Fibroblast of skin of right biceps (primary cell): ENCODE results near the gene PELO.
"Not testable (repeated sequence)": the region's sequence is repeated elsewhere in the genome, so short reads cannot be mapped to it uniquely, and the experiment has no call there.

ENCODE experiments used
- DNase-seq: peaks from one replicate; pipeline ENCODE4 v3.0.0-alpha.2; 2013

Gene PELO

GRCh38 chr5:52802272-52802973 is 14.7 kb downstream of the PELO start:
- no peak for DNase-seq

DNA sequence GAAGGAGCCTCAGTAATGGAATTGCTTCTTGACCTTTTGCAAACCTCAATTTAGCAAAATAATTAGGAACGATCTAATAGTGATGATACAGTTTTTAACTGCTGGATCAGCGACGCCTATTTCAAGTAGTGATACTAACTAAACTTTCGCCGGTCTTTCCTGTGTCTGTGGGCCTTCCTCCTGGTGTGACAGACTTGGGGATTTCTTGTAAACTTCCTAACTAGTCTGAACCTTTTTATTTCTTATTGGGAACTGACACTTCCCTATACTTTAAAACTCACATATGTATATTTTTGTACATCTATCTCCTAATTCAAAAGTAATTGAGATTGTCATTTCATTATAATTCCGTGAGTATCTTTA is 15.2 kb downstream of the PELO start:
- DNase-seq, result no peak

DNA sequence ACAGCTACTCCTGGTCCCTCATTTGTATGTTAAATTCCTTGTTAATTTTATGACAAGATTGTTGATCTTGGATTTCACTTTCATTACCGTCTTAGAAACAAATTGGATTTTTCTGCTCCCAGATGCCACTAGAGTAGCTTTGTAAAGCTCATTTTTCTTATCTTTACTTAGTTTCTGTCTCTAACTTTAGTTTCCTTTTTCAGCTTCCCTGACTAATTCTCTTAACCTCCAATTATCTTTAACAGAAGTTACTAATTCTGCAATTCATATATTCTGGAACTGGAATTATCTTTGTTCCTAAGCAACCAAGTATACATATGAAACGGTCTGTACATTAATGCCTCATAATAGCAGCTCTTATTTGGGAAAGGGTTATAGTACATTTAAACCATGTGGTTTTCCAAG is 16.7 kb downstream of the PELO start:
- DNase-seq, result no peak

DNA sequence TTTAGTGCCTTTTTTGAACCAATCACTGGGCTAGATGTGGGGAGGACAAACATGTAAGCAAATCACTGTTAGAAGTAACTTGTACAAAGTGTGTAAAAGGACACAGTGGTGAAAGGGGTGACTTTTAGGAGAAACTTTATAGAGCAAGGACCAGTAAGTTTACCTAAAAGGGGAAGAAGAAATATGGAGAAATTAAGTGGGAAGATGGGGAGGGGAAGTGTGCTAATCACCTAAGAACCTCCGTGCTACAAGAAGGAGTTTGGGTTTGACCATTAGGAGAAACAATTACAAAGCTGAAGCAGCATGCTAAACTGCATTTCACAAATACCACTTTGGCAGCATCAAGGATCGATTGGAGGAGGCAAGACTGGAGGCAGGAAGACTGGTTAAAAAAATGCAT is 17.3 kb downstream of the PELO start:
- no peak for DNase-seq

DNA sequence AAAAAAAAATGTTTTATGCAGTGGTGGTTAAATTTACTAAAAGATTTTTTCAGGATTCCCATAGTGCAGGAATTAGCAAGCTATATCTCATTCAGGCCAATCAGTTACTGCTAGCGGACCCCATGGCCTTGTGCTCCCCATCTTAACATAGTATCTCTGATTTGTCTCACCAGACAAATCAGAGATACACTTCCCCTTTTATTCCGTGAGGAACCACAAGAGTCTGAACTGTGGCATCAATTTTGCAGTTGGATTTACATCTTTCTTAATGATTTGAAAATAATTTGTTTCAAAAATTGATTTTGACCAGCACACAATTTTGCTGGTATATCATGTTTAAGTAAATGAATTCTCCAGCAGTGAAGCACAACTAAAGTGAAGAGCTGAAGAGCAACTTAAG is 17.9 kb downstream of the PELO start:
- no peak for DNase-seq

DNA sequence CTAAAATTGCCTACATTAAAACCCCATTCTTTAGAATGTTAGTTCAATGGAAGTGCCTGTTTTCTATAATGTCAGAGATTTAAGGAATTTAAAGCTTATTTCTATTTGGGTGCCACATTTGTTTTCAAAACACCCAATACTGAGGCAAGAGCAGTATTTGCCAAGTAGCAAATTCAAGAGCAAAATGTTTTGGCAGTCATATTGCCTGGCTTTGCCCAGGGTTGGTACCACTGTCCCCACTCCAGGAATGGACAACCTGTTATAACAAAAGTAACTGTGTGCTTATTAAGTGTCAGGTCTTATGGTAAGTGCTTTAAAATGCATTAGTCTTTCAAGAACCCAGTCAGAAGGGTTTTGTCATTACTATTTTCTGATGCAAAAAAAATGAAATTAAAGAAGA is 19.3 kb downstream of the PELO start:
- DNase-seq, result no peak

GRCh38 chr5:52807723-52808122 is 20.0 kb downstream of the PELO start:
- no peak for DNase-seq

DNA sequence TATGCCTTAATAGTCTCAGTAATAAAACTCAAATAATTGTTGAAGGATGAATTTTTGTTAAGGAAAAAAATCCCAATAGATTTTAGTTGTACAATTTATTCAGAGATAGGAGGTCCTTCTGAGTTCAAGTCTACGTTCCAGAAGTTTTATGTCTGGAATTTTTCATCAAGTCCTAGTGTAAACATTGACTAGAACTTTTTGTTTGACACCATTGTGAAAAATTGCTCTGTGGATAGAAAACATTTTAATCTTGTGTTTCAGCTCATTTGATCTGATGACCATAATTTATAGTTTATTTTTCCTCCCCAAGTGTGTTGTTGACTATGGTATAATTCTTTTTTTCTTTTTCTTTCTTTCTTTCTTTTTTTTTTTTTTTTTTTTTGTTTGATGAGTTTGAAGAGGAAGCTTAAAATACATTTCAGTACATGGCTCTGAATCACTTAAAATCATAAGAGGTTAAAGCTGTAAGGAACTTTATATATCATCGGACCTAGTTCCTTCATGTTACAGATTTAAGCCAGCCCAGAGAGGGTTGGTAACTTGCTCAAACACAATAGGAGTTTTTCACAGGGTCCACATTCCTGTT is 20.7 kb downstream of the PELO start:
- DNase-seq, result peak; percentile 39

GRCh38 chr5:52809884-52810283 is 22.2 kb downstream of the PELO start:
- DNase-seq, result peak; percentile 52

GRCh38 chr5:52810426-52810825 is 22.7 kb downstream of the PELO start:
- no peak for DNase-seq

DNA sequence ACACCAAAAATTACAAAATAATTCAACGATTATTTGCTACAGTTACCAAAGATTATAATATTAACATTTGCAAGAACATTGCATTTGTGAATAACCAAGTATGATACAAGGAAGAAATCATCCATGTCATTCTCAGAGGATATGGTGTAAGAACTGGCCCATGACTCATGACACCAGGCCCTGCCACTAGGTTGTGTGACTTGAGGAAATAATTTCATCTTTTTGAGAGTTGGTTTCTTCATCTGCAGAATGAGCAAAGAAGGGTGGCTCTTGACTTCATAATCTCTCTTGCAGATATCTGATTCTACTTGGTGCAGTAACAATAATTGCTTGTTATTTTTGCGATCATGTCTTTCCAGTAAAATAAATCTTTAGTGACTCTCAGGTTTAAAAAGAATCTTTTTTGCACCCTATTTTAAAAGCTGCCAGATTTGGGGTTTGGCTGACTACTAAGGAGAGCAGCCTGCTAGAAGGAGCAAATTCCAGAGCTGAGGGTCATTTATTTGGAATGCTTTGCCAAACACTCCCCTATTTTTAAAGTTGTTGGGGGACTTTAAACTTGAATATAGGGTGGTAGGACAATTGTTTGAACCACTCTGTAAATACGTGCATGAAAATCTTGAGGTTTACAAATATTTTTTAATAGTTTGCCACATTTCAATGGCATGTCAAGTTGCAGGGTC is 23.5 kb downstream of the PELO start:
- DNase-seq, result peak; percentile 72

DNA sequence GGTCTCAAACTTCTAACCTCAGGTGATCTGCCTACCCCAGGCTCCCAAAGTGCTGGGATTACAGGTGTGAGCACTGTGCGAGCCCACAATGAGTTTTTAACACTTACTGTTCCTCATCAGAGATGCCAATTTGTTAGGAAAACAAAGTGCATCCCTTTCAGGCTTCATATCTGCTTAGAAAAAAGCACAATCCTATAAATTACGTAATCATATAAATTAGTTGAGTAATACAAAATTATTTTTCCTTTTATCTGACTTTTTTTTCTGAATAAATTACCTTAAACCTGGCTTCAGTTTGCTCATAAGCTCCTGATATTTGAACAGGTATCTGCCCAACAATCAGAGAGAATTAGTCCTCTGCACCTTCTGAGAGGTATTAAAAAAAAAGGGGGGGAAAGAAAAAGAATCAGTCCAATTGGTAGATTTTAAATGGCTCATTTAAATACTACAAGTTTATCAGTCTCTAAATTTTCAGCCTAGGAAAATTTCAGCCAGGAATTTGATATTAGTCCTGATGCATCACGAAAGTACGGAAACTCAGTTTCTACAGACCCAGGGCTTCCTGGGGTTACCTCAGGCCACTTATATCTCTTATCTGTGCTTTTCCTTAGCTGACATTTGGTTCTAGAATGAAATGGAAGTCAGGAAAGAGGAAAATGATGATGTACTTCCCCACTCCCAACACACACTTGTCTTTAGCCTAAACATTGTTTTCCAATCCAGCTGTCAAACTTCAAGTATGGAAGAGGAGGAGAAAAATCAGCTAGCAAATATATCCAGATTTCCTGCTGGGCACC is 26.8 kb downstream of the PELO start:
- DNase-seq, result no peak

GRCh38 chr5:52817818-52818217 is 30.1 kb downstream of the PELO start:
- DNase-seq, result no peak

- DNase-seq, result no peak
Observed at GRCh38 chr5:52818360-52818759, 30.6 kb downstream of the PELO start.

- not testable (repeated sequence) for DNase-seq
Observed at GRCh38 chr5:52818807-52819206, 31.1 kb downstream of the PELO start.

DNA sequence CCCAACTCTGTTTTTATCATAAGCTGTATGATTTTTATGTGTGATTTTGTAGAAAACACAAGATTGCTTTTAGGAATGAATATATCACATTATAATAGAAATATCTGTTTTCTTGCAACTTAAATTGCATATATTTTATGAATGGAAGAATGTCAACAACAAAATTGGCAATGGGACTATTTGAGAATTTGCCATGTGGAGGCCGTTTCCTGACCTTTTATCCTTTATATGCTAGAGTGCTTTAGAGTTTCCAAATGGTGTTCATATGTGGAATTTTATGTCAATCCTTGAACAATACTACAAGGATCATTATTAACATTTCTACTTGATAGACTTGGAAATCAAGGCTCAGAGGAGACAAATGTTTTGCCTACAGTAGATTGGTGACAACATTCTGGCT is 34.2 kb downstream of the PELO start:
- DNase-seq, result no peak

GRCh38 chr5:52822437-52822836 is 34.7 kb downstream of the PELO start:
- no peak for DNase-seq

- no peak for DNase-seq
Observed at GRCh38 chr5:52824827-52825226, 37.1 kb downstream of the PELO start.

- no peak for DNase-seq
Observed at GRCh38 chr5:52825826-52826225, 38.1 kb downstream of the PELO start.

GRCh38 chr5:52827815-52828214 is 40.1 kb downstream of the PELO start:
- DNase-seq, result no peak

- no peak for DNase-seq
Observed at GRCh38 chr5:52829664-52830063, 41.9 kb downstream of the PELO start.

DNA sequence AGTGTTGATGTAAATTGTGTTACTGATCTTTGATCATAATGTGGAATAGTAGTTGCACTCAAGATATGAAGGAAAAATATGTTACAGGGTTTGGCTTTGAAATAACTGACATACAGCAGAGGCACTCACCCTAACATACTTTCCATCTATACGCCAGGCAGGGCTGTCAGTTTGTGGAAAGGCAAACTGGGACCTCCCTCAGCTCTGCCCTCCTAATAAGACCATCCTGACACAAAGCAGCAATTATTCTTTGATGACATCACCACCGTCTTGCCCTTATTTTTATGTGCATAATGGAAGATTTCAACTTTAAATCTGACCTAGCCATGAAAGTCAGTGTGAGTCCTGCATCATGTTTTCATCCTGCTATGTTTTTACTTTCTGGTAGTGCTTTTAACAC is 42.9 kb downstream of the PELO start:
- no peak for DNase-seq

GRCh38 chr5:52831786-52832511 is 44.2 kb downstream of the PELO start:
- no peak for DNase-seq
